ENCODE measurements around the gene ADGRG1. TPM values are rescaled to one million over a fixed set of nuclear protein-coding genes. Genes with fewer than 3 reads are reported as not detected.

The ADGRG1 gene
- total and polyA plus RNA-seq, 12 donors, result 1.8 to 69.9 (median 41.4) TPM

DNA sequence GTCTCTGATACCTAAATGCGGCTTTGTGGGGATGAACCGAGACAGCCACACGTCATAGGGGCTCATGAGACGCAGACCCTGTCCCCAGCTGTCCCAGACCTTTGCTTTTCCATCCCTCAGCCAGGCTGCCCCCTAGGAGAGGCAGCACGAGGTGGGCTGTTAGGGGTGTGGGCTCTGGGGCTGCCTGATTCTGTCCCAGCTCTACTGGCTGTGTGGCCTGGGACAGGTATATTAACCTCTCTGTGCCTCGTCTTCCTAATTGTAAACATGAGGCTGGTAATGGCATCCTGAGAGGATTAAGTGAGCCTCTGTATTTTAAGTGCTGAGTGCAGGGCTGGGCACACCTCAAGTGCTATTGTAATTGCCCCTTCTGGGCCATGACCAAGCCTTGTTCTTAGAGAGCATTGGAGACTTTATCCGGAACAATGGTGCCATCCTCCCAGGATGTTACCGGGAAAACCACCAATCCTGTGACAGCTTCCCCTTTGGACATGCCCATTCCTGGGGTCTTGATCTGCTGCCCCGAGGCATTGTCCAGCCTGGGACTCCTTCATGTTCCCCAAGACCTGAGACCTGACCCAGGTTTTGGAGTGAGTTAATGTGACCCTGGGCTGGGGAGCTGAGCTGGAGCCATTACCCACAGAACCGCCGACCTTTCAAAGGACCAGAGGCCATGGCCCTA is 5.1 kb downstream of the ADGRG1 start:
- Histone ChIP-seq H3K27me3 (no peaks in the 10 kb centered on the region), H3K4me1 (replicated peaks in 1 of 2) (peaks cover 10 to 47% of the 10 kb centered on the region in 2 donors)
- WGBS, 4 donors, result 83 to 100% (median 92%) methylated on average over 4 to 11 of the region's 11 CpGs

GRCh38 chr16:57634171-57634570 is 5.7 kb downstream of the ADGRG1 start:
- H3K27ac ChIP-seq, result peak overlapping the region in 1 of 5 donors; percentile 20
- peaks cover 9 to 49% of the 10 kb centered on the region in 2 donors for H3K4me1 ChIP-seq (replicated peaks in 1 of 2)
- no peaks in the 10 kb centered on the region for H3K36me3 ChIP-seq (replicated peaks in 1 of 2)
- H3K4me3 ChIP-seq, result no peak overlapping the region
- H3K9me3 ChIP-seq (replicated peaks in 1 of 3), result no peaks in the 10 kb centered on the region
- 34 to 59% (median 50%) methylated on average over 4 of the region's 4 CpGs; no CpG with 5 or more reads in 1 of the 4 donors for WGBS, 4 donors
- intact Hi-C loops (cut with DNase I), result no loop called here
- no peaks in the 10 kb centered on the region for H3K27me3 ChIP-seq
- TF ChIP-seq POLR2A (IDR thresholded peaks at IDR 0.05) (no peak), CTCF (IDR thresholded peaks at IDR 0.05) (no peak)
- DNase-seq, result peak in 1 of 7 donors; percentile 40

More for the DNA sequence above, 5.1 kb downstream of the ADGRG1 start:
- DNase-seq, result no peak
- Histone ChIP-seq H3K27ac (peak overlapping the region in 1 of 5 donors; percentile 20), H3K9me3 (replicated peaks in 1 of 3) (no peaks in the 10 kb centered on the region), H3K4me3 (no peak overlapping the region), H3K36me3 (replicated peaks in 1 of 2) (no peaks in the 10 kb centered on the region)
- TF ChIP-seq POLR2A (IDR thresholded peaks at IDR 0.05) (no peak), CTCF (IDR thresholded peaks at IDR 0.05) (no peak)
- intact Hi-C loops (cut with DNase I), result no loop called here

DNA sequence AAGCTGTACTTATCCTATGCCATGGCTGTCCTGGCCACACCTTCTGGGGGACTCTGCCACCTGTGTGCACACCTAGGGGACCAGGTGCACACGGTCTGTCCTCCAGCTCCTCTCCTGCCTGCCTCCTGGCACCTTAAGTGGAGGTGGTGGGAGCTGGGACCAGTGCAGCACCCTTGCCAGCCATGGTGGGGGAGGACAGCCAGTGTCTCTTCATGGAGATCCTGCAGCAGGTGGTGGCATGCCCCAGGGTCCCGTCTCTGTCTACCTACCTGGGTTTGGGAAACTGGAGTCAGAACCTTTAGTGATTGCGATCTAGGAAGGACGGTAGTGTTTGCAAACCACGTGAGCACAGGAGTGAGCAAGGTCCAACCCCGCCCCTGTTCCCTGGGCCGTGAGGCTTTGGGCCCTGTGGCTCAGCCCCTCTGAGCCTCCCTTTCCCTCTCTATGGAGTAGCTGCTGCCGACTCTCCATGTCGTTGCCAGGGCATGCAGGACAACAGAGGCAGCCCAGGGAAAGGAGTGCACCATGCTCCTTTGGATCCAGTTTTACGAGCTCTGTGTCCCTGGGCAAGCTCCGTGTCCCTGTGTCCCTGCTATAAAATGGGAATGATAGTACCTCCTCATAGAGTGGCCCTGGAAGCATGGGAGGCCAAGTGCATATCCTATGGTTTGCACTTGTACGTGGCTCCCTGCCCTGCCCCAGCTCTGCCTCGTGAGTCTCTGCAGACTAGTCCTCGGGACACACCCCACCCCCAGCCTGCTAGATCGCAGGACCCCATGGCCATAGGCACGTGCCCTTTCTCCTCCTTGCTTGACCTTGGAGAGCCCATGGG is 7.1 kb downstream of the ADGRG1 start:
- no peaks in the 10 kb centered on the region for H3K9me3 ChIP-seq (replicated peaks in 1 of 3)
- peaks cover 9 to 51% of the 10 kb centered on the region in 2 donors for H3K4me1 ChIP-seq (replicated peaks in 1 of 2)
- intact Hi-C loops (cut with DNase I), result no loop called here
- no peak for TF ChIP-seq POLR2A (IDR thresholded peaks at IDR 0.05)
- TF ChIP-seq CTCF (IDR thresholded peaks at IDR 0.05), result no peak
- DNase-seq, result no peak
- peak overlapping the region in 1 of 5 donors; percentile 65 for H3K27ac ChIP-seq
- no peak overlapping the region for H3K4me3 ChIP-seq
- WGBS, 4 donors, result 76 to 84% (median 80%) methylated on average over 8 to 16 of the region's 16 CpGs
- no peaks in the 10 kb centered on the region for H3K36me3 ChIP-seq (replicated peaks in 1 of 2)
- H3K27me3 ChIP-seq, result no peaks in the 10 kb centered on the region

- intact Hi-C loops (cut with DNase I), result no loop called here
- peak overlapping the region in 2 of 5 donors; percentile 57 to 65 for H3K27ac ChIP-seq
- no peaks in the 10 kb centered on the region for H3K27me3 ChIP-seq
- no peaks in the 10 kb centered on the region for H3K36me3 ChIP-seq (replicated peaks in 1 of 2)
- H3K4me3 ChIP-seq, result no peak overlapping the region
- peaks cover 9 to 51% of the 10 kb centered on the region in 2 donors for H3K4me1 ChIP-seq (replicated peaks in 1 of 2)
- WGBS, 4 donors, result 84 to 97% (median 92%) methylated on average over 4 to 5 of the region's 5 CpGs
- TF ChIP-seq CTCF (IDR thresholded peaks at IDR 0.05) (no peak), POLR2A (IDR thresholded peaks at IDR 0.05) (no peak)
- DNase-seq, result no peak
- no peaks in the 10 kb centered on the region for H3K9me3 ChIP-seq (replicated peaks in 1 of 3)
These were observed 7.8 kb downstream of the ADGRG1 start for GRCh38 chr16:57636184-57636583.
